ENCODE data around the gene SPC24.

The SPC24 gene

GRCh38 chr19:11155373-11156120 is at the start of gene SPC24:
Gene SPC24, minus strand, starts transcription at chr19:11155782. Its CDS starts 6 bp downstream, at chr19:11155776.
- Histone ChIP-seq H3K27me3 (no peaks in the 10 kb centered on the region), H3K36me3 (peaks cover 7% of the 10 kb centered on the region), H3K4me1 (ENCODE audit: control insufficient read depth in 1 of 2, insufficient read depth in 1 of 2, low read depth in 1 of 2, low read length in 1 of 2) (peaks cover 19 to 22% of the 10 kb centered on the region in 2 experiments), H3K27ac (peak within 1 kb of the TSS; percentile 40), H3K4me3 (ENCODE audit: low read depth in 1 of 2, low read length in 1 of 2) (peak within 1 kb of the TSS; percentile 69 to 77), H3K9me3 (no peaks in the 10 kb centered on the region)
- TF ChIP-seq CTCF (IDR thresholded peaks at IDR 0.05), result peak; percentile 31

GRCh38 chr19:11204943-11205349 is 49.4 kb upstream of the SPC24 start:
- Histone ChIP-seq H3K27ac (no peak overlapping the region), H3K36me3 (no peaks in the 10 kb centered on the region), H3K9me3 (no peaks in the 10 kb centered on the region), H3K4me3 (ENCODE audit: low read depth in 1 of 2, low read length in 1 of 2) (no peak overlapping the region), H3K4me1 (ENCODE audit: control insufficient read depth in 1 of 2, insufficient read depth in 1 of 2, low read depth in 1 of 2, low read length in 1 of 2) (no peaks in the 10 kb centered on the region), H3K27me3 (no peaks in the 10 kb centered on the region)
- TF ChIP-seq CTCF (IDR thresholded peaks at IDR 0.05), result no peak

GRCh38 chr19:11204076-11204602 is 48.6 kb upstream of the SPC24 start:
- H3K27ac ChIP-seq, result no peak overlapping the region
- H3K4me1 ChIP-seq (ENCODE audit: control insufficient read depth in 1 of 2, insufficient read depth in 1 of 2, low read depth in 1 of 2, low read length in 1 of 2), result no peaks in the 10 kb centered on the region
- no peaks in the 10 kb centered on the region for H3K9me3 ChIP-seq
- TF ChIP-seq CTCF (IDR thresholded peaks at IDR 0.05), result no peak
- H3K4me3 ChIP-seq (ENCODE audit: low read depth in 1 of 2, low read length in 1 of 2), result no peak overlapping the region
- H3K36me3 ChIP-seq, result no peaks in the 10 kb centered on the region
- peaks cover under 1% of the 10 kb centered on the region for H3K27me3 ChIP-seq

GRCh38 chr19:11203194-11204075 is 47.9 kb upstream of the SPC24 start:
- Histone ChIP-seq H3K4me1 (ENCODE audit: control insufficient read depth in 1 of 2, insufficient read depth in 1 of 2, low read depth in 1 of 2, low read length in 1 of 2) (no peaks in the 10 kb centered on the region), H3K27ac (no peak overlapping the region), H3K4me3 (ENCODE audit: low read depth in 1 of 2, low read length in 1 of 2) (no peak overlapping the region), H3K27me3 (peaks cover 8% of the 10 kb centered on the region), H3K36me3 (no peaks in the 10 kb centered on the region), H3K9me3 (no peaks in the 10 kb centered on the region)
- TF ChIP-seq CTCF (IDR thresholded peaks at IDR 0.05), result no peak

- Histone ChIP-seq H3K36me3 (no peaks in the 10 kb centered on the region), H3K4me1 (ENCODE audit: control insufficient read depth in 1 of 2, insufficient read depth in 1 of 2, low read depth in 1 of 2, low read length in 1 of 2) (peaks cover 2 to 3% of the 10 kb centered on the region in 2 experiments), H3K9me3 (no peaks in the 10 kb centered on the region), H3K4me3 (ENCODE audit: low read depth in 1 of 2, low read length in 1 of 2) (no peak overlapping the region), H3K27ac (no peak overlapping the region), H3K27me3 (peaks cover 16% of the 10 kb centered on the region)
- no peak for TF ChIP-seq CTCF (IDR thresholded peaks at IDR 0.05)
Observed at GRCh38 chr19:11202488-11203193, 47.1 kb upstream of the SPC24 start.
